Activated B cell treated with CpG ODN at 0.5 μM for 24 hours (primary cell): ENCODE measurements around the gene PPP1R3E. TPM values are rescaled to one million over a fixed set of nuclear protein-coding genes. Genes with fewer than 3 reads are reported as not detected.

ENCODE experiments used
- ATAC-seq: fragments of 200-7000 bp; cut with Tn5 transposase; one replicate; pipeline ENCODE4 v1.10.0; 2021; ENCODE audit warnings: low read depth, mild to moderate bottlenecking, moderate library complexity
- CTCF ChIA-PET: fragments of 350-600 bp; sonication (Branson Sonifier 250); formaldehyde crosslinking; loops from one replicate; lab custom pipeline; 2021; ENCODE audit warnings: antibody characterized with exemption; lab: Charles Lee
- POLR2A ChIA-PET: fragments of 350-600 bp; sonication (Branson Sonifier 250); formaldehyde crosslinking; loops from one replicate; lab custom pipeline; 2021; ENCODE audit warnings: antibody characterized with exemption; lab: Charles Lee
- DNase-seq: peaks from one replicate; pipeline ENCODE4 v3.0.0; 2022
- H3K27ac Mint-ChIP-seq: one replicate; pipeline ENCODE4 v1.8.0; 2020; ENCODE audit warnings: mixed read lengths
- H3K27me3 Mint-ChIP-seq: one replicate; pipeline ENCODE4 v1.8.0; 2021; ENCODE audit warnings: mixed read lengths
- H3K36me3 Mint-ChIP-seq: one replicate; pipeline ENCODE4 v1.8.0; 2021; ENCODE audit warnings: low read depth, mixed read lengths
- H3K4me1 Mint-ChIP-seq: one replicate; pipeline ENCODE4 v1.8.0; 2021; ENCODE audit warnings: mixed read lengths
- H3K4me3 Mint-ChIP-seq: one replicate; pipeline ENCODE4 v1.8.0; 2020; ENCODE audit warnings: mild to moderate bottlenecking, mixed read lengths
- H3K9me3 Mint-ChIP-seq: one replicate; pipeline ENCODE4 v1.8.0; 2020; ENCODE audit warnings: mixed read lengths
- CTCF ChIP-seq: fragments of 200-600 bp; IDR thresholded peaks from one replicate; pipeline ENCODE4 v1.8.0; 2022; ENCODE audit warnings: antibody characterized with exemption, mild to moderate bottlenecking
- intact Hi-C: fragments of 100-400 bp; cut with micrococcal nuclease; formaldehyde crosslinking; loops from one replicate; pipeline ENCODE4 v1.15.1; 2024
- total RNA-seq: library from RNA; stranded (reverse); gene quantifications from 2 replicates; pipeline ENCODE4 v1.2.3, GENCODE V29; 2022

The PPP1R3E gene
- total RNA-seq, 1 donor from 2014 or later, result 28.9 TPM

- H3K27me3 Mint-ChIP-seq, result no peaks in the 10 kb centered on the region
- H3K4me1 Mint-ChIP-seq, result peaks cover 26% of the 10 kb centered on the region
- no peak for DNase-seq
- H3K4me3 Mint-ChIP-seq, result peak overlapping the region; percentile 90
- H3K9me3 Mint-ChIP-seq, result no peaks in the 10 kb centered on the region
- peaks cover 48% of the 10 kb centered on the region for H3K36me3 Mint-ChIP-seq
- peak overlapping the region; percentile 82 for H3K27ac Mint-ChIP-seq
- intact Hi-C loops, result loop anchor here (1.0 to 10.0 kb wide), 11 partner anchors 16 to 825 kb away; partner anchors contain the start of genes ACIN1, BCL2L2, C14orf119 and DHRS4
- ChIA-PET POLR2A (interaction anchor here (0.5 to 10.0 kb wide), 36 partner anchors 9 to 1811 kb away, joined by 3 to 339 read pairs (median 4); partner anchors contain the start of genes ACIN1, AP1G2, BCL2L2 and C14orf119), CTCF (interaction anchor here (0.6 to 4.3 kb wide), 11 partner anchors 9 to 264 kb away, joined by 3 to 38 read pairs (median 4); partner anchors contain the start of genes BCL2L2, CDH24 and PPP1R3E)
- TF ChIP-seq CTCF, result no peak
- ATAC-seq, result no peak
Measured at GRCh38 chr14:23321572-23322547, 19.2 kb upstream of the PPP1R3E start.

- peak; percentile 87 for ATAC-seq
Measured at GRCh38 chr14:23320584-23321571, 18.2 kb upstream of the PPP1R3E start, which contains the start of gene PABPN1. TSS of gene PABPN1 (plus strand) at chr14:23321457. CDS start at chr14:23321470, 13 bp downstream.

GRCh38 chr14:23319746-23320583 lies 17.3 kb upstream of the PPP1R3E start:
- POLR2A ChIA-PET, result interaction anchor here (0.6 to 10.0 kb wide), 12 partner anchors 14 to 1809 kb away, joined by 3 to 339 read pairs (median 10); partner anchors contain the start of genes ACIN1, AP1G2, BCL2L2 and C14orf119
- H3K27ac Mint-ChIP-seq, result peak overlapping the region; percentile 98
- peaks cover 26% of the 10 kb centered on the region for H3K4me1 Mint-ChIP-seq
- intact Hi-C loops, result loop anchor here (2.0 to 10.0 kb wide), 2 partner anchors 635 to 827 kb away; partner anchors contain the start of genes DHRS4, PSME2 and RNF31
- peaks cover 36% of the 10 kb centered on the region for H3K36me3 Mint-ChIP-seq
- TF ChIP-seq CTCF, result no peak
- H3K4me3 Mint-ChIP-seq, result peak overlapping the region; percentile 86
- CTCF ChIA-PET, result interaction anchor here (0.6 to 4.3 kb wide), 7 partner anchors 18 to 251 kb away, joined by 3 to 38 read pairs (median 5); partner anchors contain the start of genes ACIN1 and PPP1R3E
- H3K9me3 Mint-ChIP-seq, result no peaks in the 10 kb centered on the region
- ATAC-seq (no peak), DNase-seq (no peak)
- H3K27me3 Mint-ChIP-seq, result no peaks in the 10 kb centered on the region

More at GRCh38 chr14:23320584-23321571, 18.2 kb upstream of the PPP1R3E start, which contains the start of gene PABPN1:
- Mint-ChIP-seq H3K4me3 (peak within 1 kb of the TSS; percentile 90), H3K27me3 (no peaks in the 10 kb centered on the region), H3K27ac (peak within 1 kb of the TSS; percentile 98), H3K36me3 (peaks cover 44% of the 10 kb centered on the region), H3K9me3 (no peaks in the 10 kb centered on the region), H3K4me1 (peaks cover 26% of the 10 kb centered on the region)
- POLR2A ChIA-PET, result interaction anchor here (0.5 to 10.0 kb wide), 39 partner anchors 11 to 1810 kb away, joined by 3 to 339 read pairs (median 4); partner anchors contain the start of genes ACIN1, AP1G2, BCL2L2 and C14orf119
- CTCF ChIA-PET, result interaction anchor here (0.6 to 4.3 kb wide), 12 partner anchors 10 to 263 kb away, joined by 3 to 38 read pairs (median 4); partner anchors contain the start of genes ACIN1, BCL2L2, CDH24 and PPP1R3E
- no peak for TF ChIP-seq CTCF
- intact Hi-C loops, result loop anchor here (1.0 to 10.0 kb wide), 10 partner anchors 15 to 826 kb away; partner anchors contain the start of genes ACIN1, BCL2L2, C14orf119 and DHRS4
- peak; percentile 89 for DNase-seq

GRCh38 chr14:23316300-23316699 lies 13.6 kb upstream of the PPP1R3E start:
- POLR2A ChIA-PET, result interaction anchor here (10.0 kb wide), 1 partner anchor 10 kb away, joined by 339 read pairs; the partner anchor contains the start of genes BCL2L2 and PPP1R3E
- DNase-seq, result no peak
- CTCF ChIA-PET, result no interaction called here
- H3K4me3 Mint-ChIP-seq, result no peak overlapping the region
- intact Hi-C loops, result no loop called here
- H3K4me1 Mint-ChIP-seq, result peaks cover 10% of the 10 kb centered on the region
- no peaks in the 10 kb centered on the region for H3K27me3 Mint-ChIP-seq
- H3K27ac Mint-ChIP-seq, result no peak overlapping the region
- H3K36me3 Mint-ChIP-seq, result peaks cover 4% of the 10 kb centered on the region
- ATAC-seq, result no peak
- no peak for TF ChIP-seq CTCF
- no peaks in the 10 kb centered on the region for H3K9me3 Mint-ChIP-seq
